ENCODE data around the gene ALKBH8. TPM values are rescaled to one million over a fixed set of nuclear protein-coding genes. Genes with fewer than 3 reads are reported as not detected.
A peak's percentile ranks its signal among the peaks of the same experiment; 100 is the strongest.

The ALKBH8 gene
- 5.5 to 7.2 TPM (median 7.1 TPM) in 3 replicates for total RNA-seq

- Mint-ChIP-seq H3K4me3 (peak within 1 kb of the TSS; percentile 85), H3K9me3 (no peaks in the 10 kb centered on the region), H3K36me3 (no peaks in the 10 kb centered on the region), H3K4me1 (peaks cover 37% of the 10 kb centered on the region), H3K27me3 (ENCODE audit: low read depth) (no peaks in the 10 kb centered on the region), H3K27ac (peak within 1 kb of the TSS; percentile 63)
- peak; percentile 34 to 73 for DNase-seq (ENCODE audit: low spot score in 2 of 2, unreplicated experiment in 2 of 2)
- no peak for TF ChIP-seq CTCF (IDR thresholded peaks at IDR 0.05; ENCODE audit: unreplicated experiment)
Observed at GRCh38 chr11:107565219-107565937, at the start of gene ALKBH8. ALKBH8 (minus strand) TSS chr11:107565735; CDS start chr11:107560893, 4,842 bp downstream.

- no peak for DNase-seq (ENCODE audit: low spot score in 2 of 2, unreplicated experiment in 2 of 2)
- H3K9me3 Mint-ChIP-seq, result no peaks in the 10 kb centered on the region
- TF ChIP-seq CTCF (IDR thresholded peaks at IDR 0.05; ENCODE audit: unreplicated experiment), result no peak
- H3K27me3 Mint-ChIP-seq (ENCODE audit: low read depth), result peaks cover 8% of the 10 kb centered on the region
- no peak overlapping the region for H3K27ac Mint-ChIP-seq
- no peak overlapping the region for H3K4me3 Mint-ChIP-seq
- H3K4me1 Mint-ChIP-seq, result peaks cover 2% of the 10 kb centered on the region
- no peaks in the 10 kb centered on the region for H3K36me3 Mint-ChIP-seq
Observed at GRCh38 chr11:107612445-107612844, 46.9 kb upstream of the ALKBH8 start.

- Mint-ChIP-seq H3K4me3 (no peak overlapping the region), H3K27me3 (ENCODE audit: low read depth) (peaks cover 6% of the 10 kb centered on the region), H3K4me1 (peaks cover 8% of the 10 kb centered on the region), H3K27ac (no peak overlapping the region), H3K36me3 (no peaks in the 10 kb centered on the region), H3K9me3 (no peaks in the 10 kb centered on the region)
- no peak for DNase-seq (ENCODE audit: low spot score in 2 of 2, unreplicated experiment in 2 of 2)
- TF ChIP-seq CTCF (IDR thresholded peaks at IDR 0.05; ENCODE audit: unreplicated experiment), result no peak
Observed at GRCh38 chr11:107609400-107610218, 44.1 kb upstream of the ALKBH8 start.

GRCh38 chr11:107608809-107609208 is 43.3 kb upstream of the ALKBH8 start:
- Mint-ChIP-seq H3K36me3 (no peaks in the 10 kb centered on the region), H3K9me3 (no peaks in the 10 kb centered on the region), H3K27ac (no peak overlapping the region), H3K4me3 (no peak overlapping the region), H3K4me1 (peaks cover 8% of the 10 kb centered on the region), H3K27me3 (ENCODE audit: low read depth) (peaks cover 6% of the 10 kb centered on the region)
- TF ChIP-seq CTCF (IDR thresholded peaks at IDR 0.05; ENCODE audit: unreplicated experiment), result no peak
- no peak for DNase-seq (ENCODE audit: low spot score in 2 of 2, unreplicated experiment in 2 of 2)

GRCh38 chr11:107606141-107606540 is 40.6 kb upstream of the ALKBH8 start:
- no peaks in the 10 kb centered on the region for H3K36me3 Mint-ChIP-seq
- H3K4me3 Mint-ChIP-seq, result no peak overlapping the region
- no peak for DNase-seq (ENCODE audit: low spot score in 2 of 2, unreplicated experiment in 2 of 2)
- H3K9me3 Mint-ChIP-seq, result no peaks in the 10 kb centered on the region
- no peak for TF ChIP-seq CTCF (IDR thresholded peaks at IDR 0.05; ENCODE audit: unreplicated experiment)
- peaks cover 8% of the 10 kb centered on the region for H3K4me1 Mint-ChIP-seq
- no peak overlapping the region for H3K27ac Mint-ChIP-seq
- H3K27me3 Mint-ChIP-seq (ENCODE audit: low read depth), result peaks cover 20% of the 10 kb centered on the region
